SK-N-SH (cell line): ENCODE measurements around the gene TRIM66. TPM values are rescaled to one million over a fixed set of nuclear protein-coding genes. Genes with fewer than 3 reads are reported as not detected.
A peak's percentile ranks its signal among the peaks of the same experiment; 100 is the strongest.

Source experiments
- CTCF ChIA-PET: fragments of 300-600, 350-600 bp; formaldehyde crosslinking; extraction: SDS; loops from one replicate; lab custom pipeline; 2021; lab: Yijun Ruan, JAX
- POLR2A ChIA-PET: fragments of 350-600 bp; sonication (Branson Sonifier 250); formaldehyde crosslinking; extraction: SDS; loops from one replicate; lab custom pipeline; 2020; ENCODE audit warnings: antibody characterized with exemption, inconsistent platforms; lab: Yijun Ruan, JAX
- DNase-seq: peaks from one replicate; pipeline ENCODE4 v3.0.0; 2012
- H2AFZ ChIP-seq: fragments of 200-600 bp; sonication (generic); 2 replicates; pipeline ENCODE4 v1.8.1; 2016; ENCODE audit warnings: antibody characterized with exemption, mild to moderate bottlenecking, low read depth
- H3F3A ChIP-seq: fragments of 200-600 bp; sonication (generic); replicated peaks from 2 replicates; pipeline ENCODE3; 2016; ENCODE audit warnings: antibody characterized with exemption, mild to moderate bottlenecking; ENCODE audit not compliant: insufficient read depth
- H3K27ac ChIP-seq, 2 experiments: fragments of 200-500 bp in 1 of 2; fragments of 200-600 bp in 1 of 2; sonication (Bioruptor generic) in 1 of 2; sonication (generic), shearing (Covaris generic) in 1 of 2; 2 replicates each; pipeline versions ENCODE4 v1.5.1 to v1.6.1; 2014 to 2016; ENCODE audit warnings: low read depth in 2 of 2, inconsistent platforms in 1 of 2, low read length in 1 of 2, mild to moderate bottlenecking in 1 of 2, mixed read lengths in 1 of 2
- H3K27me3 ChIP-seq: fragments of 200-600 bp; sonication (generic), shearing (Covaris generic); 2 replicates; pipeline ENCODE4 v1.6.1; 2016; ENCODE audit warnings: mixed run types; ENCODE audit not compliant: insufficient read depth
- H3K36me3 ChIP-seq, 2 experiments: fragments of 200-500 bp in 1 of 2; fragments of 200-600 bp in 1 of 2; sonication (Bioruptor generic) in 1 of 2; sonication (generic) in 1 of 2; replicated peaks in 1 of 2; 2 replicates each; pipeline versions ENCODE3 to v1.5.1; 2014 to 2016; ENCODE audit warnings: low read length in 1 of 2, mild to moderate bottlenecking in 1 of 2; ENCODE audit not compliant: insufficient read depth in 2 of 2, control insufficient read depth in 1 of 2
- H3K4me1 ChIP-seq, 2 experiments: fragments of 200-500 bp in 1 of 2; fragments of 200-600 bp in 1 of 2; sonication (Bioruptor generic) in 1 of 2; sonication (generic), shearing (Covaris generic) in 1 of 2; 2 replicates each; pipeline versions ENCODE4 v1.5.1 to v1.6.1; 2014 to 2016; ENCODE audit warnings: low read depth in 1 of 2, low read length in 1 of 2, mixed run types in 1 of 2; ENCODE audit not compliant: insufficient read depth in 2 of 2, control insufficient read depth in 1 of 2
- H3K4me2 ChIP-seq: fragments of 200-600 bp; sonication (generic), shearing (Covaris generic); 2 replicates; pipeline ENCODE4 v1.6.1; 2017; ENCODE audit warnings: mixed run types
- H3K4me3 ChIP-seq, 2 experiments: fragments of 200-500 bp in 1 of 2; fragments of 200-600 bp in 1 of 2; sonication (Bioruptor generic) in 1 of 2; sonication (generic), shearing (Covaris generic) in 1 of 2; 2 replicates each; pipeline versions ENCODE4 v1.5.1 to v1.8.1; 2014 to 2016; ENCODE audit warnings: low read depth in 2 of 2, inconsistent platforms in 1 of 2, low read length in 1 of 2, mild to moderate bottlenecking in 1 of 2, mixed read lengths in 1 of 2, moderate library complexity in 1 of 2
- H3K79me2 ChIP-seq: fragments of 200-600 bp; sonication (generic); 2 replicates; pipeline ENCODE4 v1.8.1; 2017; ENCODE audit warnings: mild to moderate bottlenecking; ENCODE audit not compliant: insufficient read depth
- H3K9ac ChIP-seq: fragments of 200-600 bp; sonication (generic); 2 replicates; pipeline ENCODE4 v1.6.1; 2017; ENCODE audit warnings: mixed run types
- H3K9me2 ChIP-seq: fragments of 200-600 bp; sonication (generic); 2 replicates; pipeline ENCODE4 v1.6.1; 2017; ENCODE audit warnings: mixed run types
- H3K9me3 ChIP-seq: fragments of 200-600 bp; sonication (generic); 2 replicates; pipeline ENCODE4 v1.6.1; 2017; ENCODE audit warnings: mixed run types, mild to moderate bottlenecking, moderate library complexity
- H4K20me1 ChIP-seq: fragments of 200-600 bp; sonication (generic); 2 replicates; pipeline ENCODE4 v1.6.1; 2017; ENCODE audit warnings: mild to moderate bottlenecking, mixed run types; ENCODE audit not compliant: insufficient read depth
- CHD2 ChIP-seq: fragments of 150-350 bp; IDR thresholded peaks from 2 replicates; pipeline ENCODE4 v1.6.1; 2018; ENCODE audit warnings: low read length; ENCODE audit not compliant: partially characterized antibody
- EP300 ChIP-seq, 2 experiments: IDR thresholded peaks; 2 replicates each; pipeline versions ENCODE4 v1.4.0 to v1.6.1; 2012; ENCODE audit warnings: borderline replicate concordance in 1 of 2, low read depth in 1 of 2, low read length in 1 of 2
- EZH2phosphoT487 ChIP-seq: fragments of 200-600 bp; sonication (generic); IDR thresholded peaks from 2 replicates; pipeline ENCODE4 v1.6.1; 2017; ENCODE audit warnings: low read depth, mixed run types, mild to moderate bottlenecking, antibody characterized with exemption, moderate library complexity, borderline replicate concordance
- FOSL2 ChIP-seq: IDR thresholded peaks from 2 replicates; pipeline ENCODE4 v1.4.0; 2012; ENCODE audit warnings: low read depth, mild to moderate bottlenecking, moderate library complexity, borderline replicate concordance
- GABPA ChIP-seq: IDR thresholded peaks from 2 replicates; pipeline ENCODE4 v1.4.0; 2012; ENCODE audit warnings: low read depth, mild to moderate bottlenecking
- GATA2 ChIP-seq: sonication (generic); formaldehyde crosslinking; IDR thresholded peaks from 2 replicates; pipeline ENCODE4 v1.5.0; 2020; ENCODE audit warnings: mild to moderate bottlenecking, missing genetic modification reagents
- MAX ChIP-seq: IDR thresholded peaks from 2 replicates; pipeline ENCODE4 v1.4.0; 2012; ENCODE audit warnings: low read depth
- MEF2A ChIP-seq: IDR thresholded peaks from 2 replicates; pipeline ENCODE4 v1.4.0; 2012; ENCODE audit warnings: low read depth, borderline replicate concordance
- NFIC ChIP-seq: IDR thresholded peaks from 2 replicates; pipeline ENCODE4 v1.4.0; 2012; ENCODE audit warnings: borderline replicate concordance
- RAD21 ChIP-seq: IDR thresholded peaks from 2 replicates; pipeline ENCODE4 v1.6.1; 2012; ENCODE audit warnings: mild to moderate bottlenecking, low read length
- RCOR1 ChIP-seq: fragments of 150-350 bp; IDR thresholded peaks from 2 replicates; pipeline ENCODE4 v1.6.1; 2017; ENCODE audit warnings: antibody characterized with exemption, low read length
- SIN3A ChIP-seq: IDR thresholded peaks from 2 replicates; pipeline ENCODE4 v1.6.1; 2012; ENCODE audit warnings: low read depth, mild to moderate bottlenecking, low read length, moderate library complexity, borderline replicate concordance
- SMC3 ChIP-seq: IDR thresholded peaks from 2 replicates; pipeline ENCODE4 v1.6.1; 2012; ENCODE audit warnings: low read depth, low read length, improper control_type of control experiment
- USF2 ChIP-seq: fragments of 150-350 bp; IDR thresholded peaks from 2 replicates; pipeline ENCODE4 v1.6.1; 2017; ENCODE audit warnings: antibody characterized with exemption, low read length, low read depth, borderline replicate concordance
- WGBS: methylation state at CpG from one replicate; pipeline ENCODE4 v1.1.6; 2017; ENCODE audit warnings: low lambda C conversion rate; 5-methylcytosine and 5-hydroxymethylcytosine counted together
- polyA plus RNA-seq, 3 experiments: library from polyadenylated mRNA; depleted of rRNA; stranded (reverse); fragments of >200 nt; gene quantifications; 2 replicates each; pipeline ENCODE4 v1.2.3, GENCODE V29; 2012
- TF ChIP-seq, protein P1 (sequence below): IDR thresholded peaks from 2 replicates; pipeline ENCODE4 v1.6.1; 2012; ENCODE audit warnings: mild to moderate bottlenecking, low read depth, low read length, moderate library complexity
- TF ChIP-seq, protein P2 (sequence below): IDR thresholded peaks from 2 replicates; pipeline ENCODE4; 2012

TRIM66 gene
- polyA plus RNA-seq, 1 of the 3 experiments (the other 2 are of a cell fraction): 6.4 TPM

DNA sequence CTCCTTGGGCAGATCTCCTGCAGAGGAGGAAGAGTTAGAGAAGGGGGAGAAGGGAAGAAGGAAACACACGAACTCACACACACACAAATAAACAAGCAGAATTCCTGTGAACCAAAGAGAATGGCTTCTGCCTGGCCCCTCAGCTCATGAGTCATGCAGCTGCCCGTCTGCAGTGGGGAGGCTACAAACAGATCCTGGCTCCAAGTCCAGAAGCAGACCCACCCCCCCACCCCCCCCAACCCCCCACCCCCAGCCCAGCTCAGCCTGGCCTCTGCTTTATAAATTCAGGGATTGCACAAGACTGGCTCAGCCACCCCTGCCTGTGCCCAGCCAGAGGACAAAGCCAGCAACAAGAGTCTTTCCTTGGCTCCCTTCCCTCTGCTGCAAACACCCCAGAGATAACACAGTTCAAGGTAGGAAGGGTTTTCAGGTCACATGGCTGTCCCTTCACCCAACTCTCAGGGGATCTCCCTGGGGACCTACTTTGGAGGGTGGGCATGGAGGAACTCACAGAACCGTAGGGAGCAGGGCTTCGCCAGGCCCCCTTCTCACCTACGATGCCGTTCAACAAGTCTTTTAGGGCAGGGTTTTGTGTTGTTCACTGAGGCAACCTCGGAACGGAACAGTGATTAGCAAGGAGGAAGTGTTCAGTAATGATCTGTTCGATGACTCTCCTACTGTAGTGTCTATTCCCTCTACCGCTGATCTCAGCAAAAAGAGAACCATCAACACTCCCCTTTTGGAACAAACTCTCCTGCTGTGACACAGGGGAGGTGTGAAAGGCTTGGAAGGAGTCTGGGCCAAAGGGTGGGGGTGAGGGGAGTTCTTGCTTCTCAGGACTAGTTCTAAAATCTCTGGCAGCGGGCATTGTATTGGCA, 35.6 kb upstream of the TRIM66 start (continued):
- TF ChIP-seq NFIC: peak; percentile 27; the same call in 1 of the 2 replicates
- no peak for TF ChIP-seq EZH2phosphoT487
- no peak for TF ChIP-seq GATA2 (CRISPR knock-in tag)
- TF ChIP-seq, protein P1, sequence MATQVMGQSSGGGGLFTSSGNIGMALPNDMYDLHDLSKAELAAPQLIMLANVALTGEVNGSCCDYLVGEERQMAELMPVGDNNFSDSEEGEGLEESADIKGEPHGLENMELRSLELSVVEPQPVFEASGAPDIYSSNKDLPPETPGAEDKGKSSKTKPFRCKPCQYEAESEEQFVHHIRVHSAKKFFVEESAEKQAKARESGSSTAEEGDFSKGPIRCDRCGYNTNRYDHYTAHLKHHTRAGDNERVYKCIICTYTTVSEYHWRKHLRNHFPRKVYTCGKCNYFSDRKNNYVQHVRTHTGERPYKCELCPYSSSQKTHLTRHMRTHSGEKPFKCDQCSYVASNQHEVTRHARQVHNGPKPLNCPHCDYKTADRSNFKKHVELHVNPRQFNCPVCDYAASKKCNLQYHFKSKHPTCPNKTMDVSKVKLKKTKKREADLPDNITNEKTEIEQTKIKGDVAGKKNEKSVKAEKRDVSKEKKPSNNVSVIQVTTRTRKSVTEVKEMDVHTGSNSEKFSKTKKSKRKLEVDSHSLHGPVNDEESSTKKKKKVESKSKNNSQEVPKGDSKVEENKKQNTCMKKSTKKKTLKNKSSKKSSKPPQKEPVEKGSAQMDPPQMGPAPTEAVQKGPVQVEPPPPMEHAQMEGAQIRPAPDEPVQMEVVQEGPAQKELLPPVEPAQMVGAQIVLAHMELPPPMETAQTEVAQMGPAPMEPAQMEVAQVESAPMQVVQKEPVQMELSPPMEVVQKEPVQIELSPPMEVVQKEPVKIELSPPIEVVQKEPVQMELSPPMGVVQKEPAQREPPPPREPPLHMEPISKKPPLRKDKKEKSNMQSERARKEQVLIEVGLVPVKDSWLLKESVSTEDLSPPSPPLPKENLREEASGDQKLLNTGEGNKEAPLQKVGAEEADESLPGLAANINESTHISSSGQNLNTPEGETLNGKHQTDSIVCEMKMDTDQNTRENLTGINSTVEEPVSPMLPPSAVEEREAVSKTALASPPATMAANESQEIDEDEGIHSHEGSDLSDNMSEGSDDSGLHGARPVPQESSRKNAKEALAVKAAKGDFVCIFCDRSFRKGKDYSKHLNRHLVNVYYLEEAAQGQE: no peak
- no peak for TF ChIP-seq SMC3
- 0 out of 2 replicates have a peak, but pooled peaks have one; percentile 6 for TF ChIP-seq GABPA
- TF ChIP-seq MEF2A: no peak
- peak in 1 of 2 experiments; percentile 62; a peak in 1 of 4 replicates for TF ChIP-seq EP300 (IDR thresholded peaks at IDR 0.05; ENCODE audit: borderline replicate concordance in 1 of 2, low read depth in 1 of 2, low read length in 1 of 2)
- no peak for TF ChIP-seq RAD21
- no peak for TF ChIP-seq USF2
- no peak for TF ChIP-seq CHD2
- TF ChIP-seq FOSL2: peak; percentile 79; the same call in 1 of the 2 replicates
- TF ChIP-seq, protein P2, sequence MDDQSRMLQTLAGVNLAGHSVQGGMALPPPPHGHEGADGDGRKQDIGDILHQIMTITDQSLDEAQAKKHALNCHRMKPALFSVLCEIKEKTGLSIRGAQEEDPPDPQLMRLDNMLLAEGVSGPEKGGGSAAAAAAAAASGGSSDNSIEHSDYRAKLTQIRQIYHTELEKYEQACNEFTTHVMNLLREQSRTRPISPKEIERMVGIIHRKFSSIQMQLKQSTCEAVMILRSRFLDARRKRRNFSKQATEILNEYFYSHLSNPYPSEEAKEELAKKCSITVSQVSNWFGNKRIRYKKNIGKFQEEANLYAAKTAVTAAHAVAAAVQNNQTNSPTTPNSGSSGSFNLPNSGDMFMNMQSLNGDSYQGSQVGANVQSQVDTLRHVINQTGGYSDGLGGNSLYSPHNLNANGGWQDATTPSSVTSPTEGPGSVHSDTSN: peak; percentile 58
- no peak for TF ChIP-seq RCOR1
- TF ChIP-seq MAX: peak; percentile 66
- TF ChIP-seq, all 33 proteins: peak for 8

DNA sequence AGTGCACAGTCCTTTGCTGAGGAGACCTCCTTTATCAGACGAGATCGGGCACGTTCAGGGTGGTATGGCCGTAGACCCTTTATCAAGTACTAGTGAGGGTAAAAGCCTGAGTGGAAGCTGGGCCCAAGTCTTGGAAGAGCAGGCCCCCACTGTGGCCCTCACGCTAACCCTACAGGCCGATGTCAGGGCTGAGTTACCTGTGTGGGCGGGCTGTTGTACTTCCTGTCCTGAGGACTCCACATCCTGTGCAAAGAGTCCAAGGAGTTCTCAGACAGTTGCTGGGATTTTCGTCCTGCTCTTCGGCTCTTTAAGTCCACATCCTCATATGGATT, 35.0 kb upstream of the TRIM66 start:
- DNase-seq: no peak
- CTCF ChIA-PET: no interaction called here
- Histone ChIP-seq H3K79me2 (peaks cover 33% of the 10 kb centered on the region), H3K9me2 (no peaks in the 10 kb centered on the region), H3K4me3 (no peak overlapping the region; a peak in 1 of 4 replicates), H3K9me3 (no peaks in the 10 kb centered on the region), H3K9ac (peak overlapping the region; percentile 31; the same call in 1 of the 2 replicates), H3K27me3 (no peaks in the 10 kb centered on the region), H3K4me2 (peak overlapping the region; percentile 75), H3K36me3 (peaks cover 20 to 25% of the 10 kb centered on the region in 2 experiments), H4K20me1 (no peaks in the 10 kb centered on the region), H2AFZ (no peak overlapping the region), H3K27ac (peak overlapping the region; percentile 72 to 96), H3K4me1 (peaks cover 29 to 57% of the 10 kb centered on the region in 2 experiments; a peak in 3 of 4 replicates), H3F3A (peaks cover 30% of the 10 kb centered on the region)
- TF ChIP-seq SIN3A: no peak
- peak; percentile 52; the same call in 1 of the 2 replicates for TF ChIP-seq GABPA
- POLR2A ChIA-PET: no interaction called here
- WGBS: 56% methylated on average over 9 of the region's 9 CpGs
